ENCODE measurements around the gene CANT1. TPM values are rescaled to one million over a fixed set of nuclear protein-coding genes. Genes with fewer than 3 reads are reported as not detected.
"Not testable (repeated sequence)": the region's sequence is repeated elsewhere in the genome, so short reads cannot be mapped to it uniquely, and the experiment has no call there.

CANT1 gene
- total RNA-seq, 2 donors from 2014 or later, result 247 to 390 TPM

GRCh38 chr17:79023886-79024771 is 14.6 kb upstream of the CANT1 start, which contains the start of gene C1QTNF1:
TSS of gene C1QTNF1 (plus strand) at chr17:79024169. CDS start at chr17:79043969, 19,800 bp downstream.
- peak within 1 kb of the TSS; percentile 27 for H3K27ac ChIP-seq
- H3K9me3 ChIP-seq, result no peaks in the 10 kb centered on the region
- peak; percentile 73 for DNase-seq
- intact Hi-C loops (cut with DNase I), result no loop called here
- peak within 1 kb of the TSS; percentile 68 to 76 for H3K9ac ChIP-seq (ENCODE audit: low read depth in 2 of 2, low read length in 2 of 2)
- peaks cover 49% of the 10 kb centered on the region for H3K4me1 ChIP-seq
- no peaks in the 10 kb centered on the region for H3K27me3 ChIP-seq
- peak; percentile 35 for TF ChIP-seq CTCF (IDR thresholded peaks at IDR 0.05)
- H3K36me3 ChIP-seq, result no peaks in the 10 kb centered on the region
- H3K4me3 ChIP-seq, result peak within 1 kb of the TSS; percentile 62

DNA sequence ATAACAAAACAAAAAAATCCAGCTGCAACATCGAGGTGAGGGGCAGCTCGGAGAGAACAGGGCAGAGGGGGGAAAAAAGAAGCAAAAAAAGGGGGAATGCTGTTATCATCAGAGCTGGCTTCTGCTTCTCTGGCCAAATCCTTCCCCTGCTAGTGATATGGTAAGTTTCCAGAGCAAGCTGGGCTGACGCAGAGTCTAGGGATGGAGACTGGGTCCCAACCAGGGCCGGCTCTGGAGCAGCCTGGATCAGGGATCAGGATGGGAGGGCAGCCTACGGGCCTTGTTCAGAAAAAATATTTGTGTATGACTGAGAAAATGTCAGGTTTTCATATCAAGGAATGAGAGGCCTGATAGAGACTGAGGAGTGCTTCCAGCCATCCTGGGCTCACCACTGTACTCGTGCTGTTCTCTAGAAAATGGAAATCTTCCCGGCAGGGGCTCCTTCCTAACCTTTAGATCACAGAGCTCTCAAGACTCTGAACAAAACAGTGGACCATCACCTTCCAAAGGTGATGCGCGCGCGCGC is 13.7 kb upstream of the CANT1 start:
- no peaks in the 10 kb centered on the region for H3K36me3 ChIP-seq
- H3K4me3 ChIP-seq, result no peak overlapping the region
- H3K27ac ChIP-seq, result no peak overlapping the region
- no peak for DNase-seq
- no peak for TF ChIP-seq CTCF (IDR thresholded peaks at IDR 0.05)
- intact Hi-C loops (cut with DNase I), result no loop called here
- no peaks in the 10 kb centered on the region for H3K9me3 ChIP-seq
- H3K27me3 ChIP-seq, result no peaks in the 10 kb centered on the region
- H3K9ac ChIP-seq (ENCODE audit: low read depth in 2 of 2, low read length in 2 of 2), result peak overlapping the region in 1 of 2 donors; percentile 76
- H3K4me1 ChIP-seq, result peaks cover 49% of the 10 kb centered on the region

- no peak for DNase-seq
- intact Hi-C loops (cut with DNase I), result no loop called here
- H3K36me3 ChIP-seq, result no peaks in the 10 kb centered on the region
- peaks cover 45% of the 10 kb centered on the region for H3K4me1 ChIP-seq
- no peaks in the 10 kb centered on the region for H3K27me3 ChIP-seq
- H3K9ac ChIP-seq (ENCODE audit: low read depth in 2 of 2, low read length in 2 of 2), result no peak overlapping the region
- H3K27ac ChIP-seq, result no peak overlapping the region
- H3K9me3 ChIP-seq, result no peaks in the 10 kb centered on the region
- TF ChIP-seq CTCF (IDR thresholded peaks at IDR 0.05), result no peak
- no peak overlapping the region for H3K4me3 ChIP-seq
Measured at GRCh38 chr17:79022507-79022991, 13.0 kb upstream of the CANT1 start.

- H3K4me3 ChIP-seq; H3K9me3 ChIP-seq; H3K27ac ChIP-seq; H3K27me3 ChIP-seq; DNase-seq; H3K36me3 ChIP-seq; intact Hi-C loops (cut with DNase I); H3K9ac ChIP-seq (ENCODE audit: low read depth in 2 of 2, low read length in 2 of 2): not testable (repeated sequence)
- H3K4me1 ChIP-seq, result peaks cover 39% of the 10 kb centered on the region
Measured at GRCh38 chr17:79021929-79022328, 12.4 kb upstream of the CANT1 start.

- no peaks in the 10 kb centered on the region for H3K36me3 ChIP-seq
- H3K27ac ChIP-seq, result peak overlapping the region; percentile 73
- no peak for DNase-seq
- H3K27me3 ChIP-seq, result no peaks in the 10 kb centered on the region
- intact Hi-C loops (cut with DNase I), result no loop called here
- peak overlapping the region in 1 of 2 donors; percentile 46 for H3K9ac ChIP-seq (ENCODE audit: low read depth in 2 of 2, low read length in 2 of 2)
- H3K4me1 ChIP-seq, result peaks cover 36% of the 10 kb centered on the region
- H3K9me3 ChIP-seq, result no peaks in the 10 kb centered on the region
- H3K4me3 ChIP-seq, result no peak overlapping the region
- no peak for TF ChIP-seq CTCF (IDR thresholded peaks at IDR 0.05)
Measured at GRCh38 chr17:79020631-79021301, 11.2 kb upstream of the CANT1 start.
